Measurements from ENCODE around the gene LAMB1.

The LAMB1 gene

GRCh38 chr7:107982918-107983389 lies 20.0 kb downstream of the LAMB1 start:
- H3K27ac ChIP-seq (ENCODE audit: low read length): no peak overlapping the region

GRCh38 chr7:107982042-107982840 lies 20.7 kb downstream of the LAMB1 start:
- Histone ChIP-seq H3K27ac (ENCODE audit: low read length) (no peak overlapping the region), H3K9me2 (replicated peaks; ENCODE audit: insufficient read depth, low read length) (no peaks in the 10 kb centered on the region), H3K4me1 (ENCODE audit: low read length) (no peaks in the 10 kb centered on the region), H3K9ac (ENCODE audit: low read length) (no peak overlapping the region), H3K4me3 (ENCODE audit: low read length) (no peak overlapping the region), H2AFZ (ENCODE audit: low read length) (no peak overlapping the region), H3K4me2 (ENCODE audit: low read depth, low read length) (no peak overlapping the region), H3F3A (ENCODE audit: insufficient read depth, low read length) (no peaks in the 10 kb centered on the region), H4K20me1 (ENCODE audit: insufficient read depth, low read length) (no peaks in the 10 kb centered on the region), H3K79me2 (ENCODE audit: low read length) (no peaks in the 10 kb centered on the region), H3K27me3 (replicated peaks; ENCODE audit: insufficient read depth, low read length) (no peaks in the 10 kb centered on the region), H3K36me3 (replicated peaks; ENCODE audit: insufficient read depth, low read length) (no peaks in the 10 kb centered on the region), H3K9me3 (replicated peaks; ENCODE audit: insufficient read depth, low read length) (no peaks in the 10 kb centered on the region)
- TF ChIP-seq EZH2phosphoT487 (IDR thresholded peaks at IDR 0.05; ENCODE audit: low read length): no peak
- no peak for TF ChIP-seq CTCF (IDR thresholded peaks at IDR 0.05; ENCODE audit: low read length)
- no peak for TF ChIP-seq EZH2 (optimal IDR thresholded peaks at IDR 0.05; ENCODE audit: low read depth, low read length)
- DNase-seq: no peak

More at GRCh38 chr7:107982918-107983389, 20.0 kb downstream of the LAMB1 start:
- Histone ChIP-seq H3K4me3 (ENCODE audit: low read length) (no peak overlapping the region), H3K9me3 (replicated peaks; ENCODE audit: insufficient read depth, low read length) (no peaks in the 10 kb centered on the region), H3K79me2 (ENCODE audit: low read length) (no peaks in the 10 kb centered on the region), H3K4me1 (ENCODE audit: low read length) (no peaks in the 10 kb centered on the region), H3K36me3 (replicated peaks; ENCODE audit: insufficient read depth, low read length) (no peaks in the 10 kb centered on the region), H2AFZ (ENCODE audit: low read length) (no peak overlapping the region), H3K9ac (ENCODE audit: low read length) (no peak overlapping the region), H4K20me1 (ENCODE audit: insufficient read depth, low read length) (no peaks in the 10 kb centered on the region), H3K9me2 (replicated peaks; ENCODE audit: insufficient read depth, low read length) (no peaks in the 10 kb centered on the region), H3K4me2 (ENCODE audit: low read depth, low read length) (no peak overlapping the region), H3F3A (ENCODE audit: insufficient read depth, low read length) (no peaks in the 10 kb centered on the region), H3K27me3 (replicated peaks; ENCODE audit: insufficient read depth, low read length) (no peaks in the 10 kb centered on the region)
- no peak for TF ChIP-seq EZH2phosphoT487 (IDR thresholded peaks at IDR 0.05; ENCODE audit: low read length)
- TF ChIP-seq CTCF (IDR thresholded peaks at IDR 0.05; ENCODE audit: low read length): no peak; the same call in 1 of the 2 replicates
- no peak for TF ChIP-seq EZH2 (optimal IDR thresholded peaks at IDR 0.05; ENCODE audit: low read depth, low read length)
- no peak for DNase-seq

- H3K9me2 ChIP-seq (replicated peaks; ENCODE audit: insufficient read depth, low read length): no peaks in the 10 kb centered on the region
- TF ChIP-seq EZH2 (optimal IDR thresholded peaks at IDR 0.05; ENCODE audit: low read depth, low read length) (no peak), CTCF (IDR thresholded peaks at IDR 0.05; ENCODE audit: low read length) (no peak), EZH2phosphoT487 (IDR thresholded peaks at IDR 0.05; ENCODE audit: low read length) (no peak)
- H3K4me1 ChIP-seq (ENCODE audit: low read length): no peaks in the 10 kb centered on the region
- no peak overlapping the region for H3K9ac ChIP-seq (ENCODE audit: low read length)
- H3K4me3 ChIP-seq (ENCODE audit: low read length): no peak overlapping the region
- H3K27ac ChIP-seq (ENCODE audit: low read length): no peak overlapping the region
- no peaks in the 10 kb centered on the region for H3K27me3 ChIP-seq (replicated peaks; ENCODE audit: insufficient read depth, low read length)
- DNase-seq: no peak
- H3F3A ChIP-seq (ENCODE audit: insufficient read depth, low read length): no peaks in the 10 kb centered on the region
- H3K9me3 ChIP-seq (replicated peaks; ENCODE audit: insufficient read depth, low read length): no peaks in the 10 kb centered on the region
- H4K20me1 ChIP-seq (ENCODE audit: insufficient read depth, low read length): no peaks in the 10 kb centered on the region
- H3K36me3 ChIP-seq (replicated peaks; ENCODE audit: insufficient read depth, low read length): no peaks in the 10 kb centered on the region
- no peak overlapping the region for H3K4me2 ChIP-seq (ENCODE audit: low read depth, low read length)
- H3K79me2 ChIP-seq (ENCODE audit: low read length): no peaks in the 10 kb centered on the region
- no peak overlapping the region for H2AFZ ChIP-seq (ENCODE audit: low read length)
Observed at GRCh38 chr7:107981466-107981865, 21.5 kb downstream of the LAMB1 start.

Measured in MM.1S (cell line).